Activated naive CD4-positive, alpha-beta T cell treated with anti-CD3 and anti-CD28 coated beads, Interleukin-2, amount 50 U/mL, for 24 hours (primary cell): ENCODE results near the gene EFL1.
"Not testable (repeated sequence)": the region's sequence is repeated elsewhere in the genome, so short reads cannot be mapped to it uniquely, and the experiment has no call there.

ENCODE experiments used
- H3K27ac Mint-ChIP-seq: one replicate; pipeline ENCODE4 v1.8.0; 2021; ENCODE audit warnings: mild to moderate bottlenecking, mixed read lengths
- H3K27me3 Mint-ChIP-seq: one replicate; pipeline ENCODE4 v1.8.0; 2021; ENCODE audit warnings: mixed read lengths
- H3K36me3 Mint-ChIP-seq: one replicate; pipeline ENCODE4 v1.8.0; 2021; ENCODE audit warnings: mixed read lengths
- H3K4me1 Mint-ChIP-seq: one replicate; pipeline ENCODE4 v1.8.0; 2021; ENCODE audit warnings: mixed read lengths
- H3K4me3 Mint-ChIP-seq: one replicate; pipeline ENCODE4 v1.8.0; 2021; ENCODE audit warnings: mild to moderate bottlenecking, mixed read lengths
- H3K9me3 Mint-ChIP-seq: one replicate; pipeline ENCODE4 v1.8.0; 2021; ENCODE audit warnings: mixed read lengths

EFL1 gene

GRCh38 chr15:82192394-82192793 lies 70.1 kb downstream of the EFL1 start:
- not testable (repeated sequence) for H3K9me3 Mint-ChIP-seq, H3K27me3 Mint-ChIP-seq, H3K27ac Mint-ChIP-seq, H3K4me3 Mint-ChIP-seq, H3K4me1 Mint-ChIP-seq
- peaks cover 13% of the 10 kb centered on the region for H3K36me3 Mint-ChIP-seq

- Mint-ChIP-seq H3K36me3 (peaks cover 14% of the 10 kb centered on the region), H3K4me1 (no peaks in the 10 kb centered on the region), H3K9me3 (no peaks in the 10 kb centered on the region), H3K27me3 (no peaks in the 10 kb centered on the region), H3K4me3 (no peak overlapping the region), H3K27ac (no peak overlapping the region)
Observed at GRCh38 chr15:82186719-82187406, 75.7 kb downstream of the EFL1 start.

DNA sequence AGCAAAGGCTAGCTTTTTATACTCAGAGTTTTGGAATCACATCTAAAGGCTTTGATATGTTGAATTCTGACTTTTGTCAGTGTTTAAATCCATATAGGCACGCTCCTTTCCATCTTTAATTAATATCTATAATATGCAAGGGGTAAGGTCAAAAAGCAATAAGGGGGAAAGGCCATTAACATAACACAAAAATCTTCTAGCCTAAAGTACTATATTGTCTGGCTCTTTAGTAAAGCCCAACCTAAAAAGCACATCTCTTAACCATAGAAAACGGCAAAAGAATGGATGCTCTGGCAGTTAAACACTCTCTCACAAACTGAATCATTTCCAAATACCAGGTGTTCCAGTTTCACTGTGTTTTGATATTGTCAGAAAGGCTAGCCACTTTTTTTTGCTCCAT lies 76.4 kb downstream of the EFL1 start:
- Mint-ChIP-seq H3K36me3 (peaks cover 12% of the 10 kb centered on the region), H3K27ac (no peak overlapping the region), H3K4me1 (no peaks in the 10 kb centered on the region), H3K9me3 (no peaks in the 10 kb centered on the region), H3K27me3 (no peaks in the 10 kb centered on the region), H3K4me3 (no peak overlapping the region)

DNA sequence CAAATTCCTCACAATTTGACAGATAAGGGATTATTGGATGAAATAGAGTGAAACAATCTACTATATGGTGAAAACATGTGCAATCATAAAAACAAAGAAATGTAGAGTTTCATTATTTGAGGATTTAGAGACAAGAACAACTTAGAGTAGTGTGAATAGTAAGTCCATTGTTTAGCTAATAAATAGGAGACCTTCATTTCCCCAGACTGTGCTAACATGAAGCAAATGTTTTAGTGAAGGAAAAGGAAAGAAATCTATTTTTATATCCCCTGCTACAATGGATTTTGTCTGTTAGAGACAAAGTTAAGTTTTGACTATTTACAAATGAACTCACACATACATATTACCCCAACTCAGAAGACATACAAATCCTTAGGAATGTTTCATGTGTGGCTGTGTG lies 77.8 kb downstream of the EFL1 start:
- no peak overlapping the region for H3K27ac Mint-ChIP-seq
- H3K4me3 Mint-ChIP-seq, result no peak overlapping the region
- H3K9me3 Mint-ChIP-seq, result no peaks in the 10 kb centered on the region
- H3K27me3 Mint-ChIP-seq, result no peaks in the 10 kb centered on the region
- no peaks in the 10 kb centered on the region for H3K4me1 Mint-ChIP-seq
- H3K36me3 Mint-ChIP-seq, result peaks cover 8% of the 10 kb centered on the region

- Mint-ChIP-seq H3K9me3 (no peaks in the 10 kb centered on the region), H3K4me1 (no peaks in the 10 kb centered on the region), H3K4me3 (no peak overlapping the region), H3K27ac (no peak overlapping the region), H3K36me3 (peaks cover 8% of the 10 kb centered on the region), H3K27me3 (no peaks in the 10 kb centered on the region)
Observed at GRCh38 chr15:82184355-82184754, 78.2 kb downstream of the EFL1 start.

GRCh38 chr15:82183121-82184031 lies 79.2 kb downstream of the EFL1 start:
- Mint-ChIP-seq H3K36me3 (peaks cover 8% of the 10 kb centered on the region), H3K27me3 (no peaks in the 10 kb centered on the region), H3K27ac (no peak overlapping the region), H3K9me3 (no peaks in the 10 kb centered on the region), H3K4me3 (no peak overlapping the region), H3K4me1 (no peaks in the 10 kb centered on the region)

- Mint-ChIP-seq H3K27ac (no peak overlapping the region), H3K9me3 (no peaks in the 10 kb centered on the region), H3K27me3 (no peaks in the 10 kb centered on the region), H3K4me1 (no peaks in the 10 kb centered on the region), H3K4me3 (no peak overlapping the region), H3K36me3 (peaks cover 5% of the 10 kb centered on the region)
Observed at GRCh38 chr15:82181371-82181770, 81.2 kb downstream of the EFL1 start.

- no peak overlapping the region for H3K27ac Mint-ChIP-seq
- H3K27me3 Mint-ChIP-seq, result no peaks in the 10 kb centered on the region
- H3K36me3 Mint-ChIP-seq, result peaks cover 2% of the 10 kb centered on the region
- no peaks in the 10 kb centered on the region for H3K9me3 Mint-ChIP-seq
- H3K4me1 Mint-ChIP-seq, result no peaks in the 10 kb centered on the region
- no peak overlapping the region for H3K4me3 Mint-ChIP-seq
Observed at GRCh38 chr15:82178061-82178460, 84.5 kb downstream of the EFL1 start.

- Mint-ChIP-seq H3K36me3 (peaks cover 2% of the 10 kb centered on the region), H3K27me3 (no peaks in the 10 kb centered on the region), H3K4me3 (no peak overlapping the region), H3K4me1 (no peaks in the 10 kb centered on the region), H3K9me3 (no peaks in the 10 kb centered on the region), H3K27ac (no peak overlapping the region)
Observed at GRCh38 chr15:82177291-82178010, 85.1 kb downstream of the EFL1 start.

GRCh38 chr15:82176542-82176941 lies 86.0 kb downstream of the EFL1 start:
- H3K36me3 Mint-ChIP-seq, result peaks cover 2% of the 10 kb centered on the region
- H3K4me1 Mint-ChIP-seq, result no peaks in the 10 kb centered on the region
- no peak overlapping the region for H3K4me3 Mint-ChIP-seq
- no peak overlapping the region for H3K27ac Mint-ChIP-seq
- no peaks in the 10 kb centered on the region for H3K27me3 Mint-ChIP-seq
- no peaks in the 10 kb centered on the region for H3K9me3 Mint-ChIP-seq

- H3K4me3 Mint-ChIP-seq, result no peak overlapping the region
- H3K27ac Mint-ChIP-seq, result no peak overlapping the region
- H3K36me3 Mint-ChIP-seq, result peaks cover 4% of the 10 kb centered on the region
- H3K27me3 Mint-ChIP-seq, result no peaks in the 10 kb centered on the region
- no peaks in the 10 kb centered on the region for H3K9me3 Mint-ChIP-seq
- H3K4me1 Mint-ChIP-seq, result peaks cover 8% of the 10 kb centered on the region
Observed at GRCh38 chr15:82174471-82175235, 87.9 kb downstream of the EFL1 start.

- H3K27me3 Mint-ChIP-seq, result no peaks in the 10 kb centered on the region
- no peak overlapping the region for H3K4me3 Mint-ChIP-seq
- H3K27ac Mint-ChIP-seq, result no peak overlapping the region
- peaks cover 8% of the 10 kb centered on the region for H3K4me1 Mint-ChIP-seq
- no peaks in the 10 kb centered on the region for H3K9me3 Mint-ChIP-seq
- peaks cover 6% of the 10 kb centered on the region for H3K36me3 Mint-ChIP-seq
Observed at GRCh38 chr15:82173108-82173507, 89.4 kb downstream of the EFL1 start.

GRCh38 chr15:82172506-82172905 lies 90.0 kb downstream of the EFL1 start:
- Mint-ChIP-seq H3K4me1 (peaks cover 8% of the 10 kb centered on the region), H3K27ac (no peak overlapping the region), H3K27me3 (no peaks in the 10 kb centered on the region), H3K4me3 (no peak overlapping the region), H3K36me3 (peaks cover 6% of the 10 kb centered on the region), H3K9me3 (no peaks in the 10 kb centered on the region)

GRCh38 chr15:82168757-82169156 lies 93.8 kb downstream of the EFL1 start:
- Mint-ChIP-seq H3K9me3 (no peaks in the 10 kb centered on the region), H3K27ac (no peak overlapping the region), H3K36me3 (peaks cover 8% of the 10 kb centered on the region), H3K4me1 (peaks cover 8% of the 10 kb centered on the region), H3K27me3 (no peaks in the 10 kb centered on the region), H3K4me3 (no peak overlapping the region)

DNA sequence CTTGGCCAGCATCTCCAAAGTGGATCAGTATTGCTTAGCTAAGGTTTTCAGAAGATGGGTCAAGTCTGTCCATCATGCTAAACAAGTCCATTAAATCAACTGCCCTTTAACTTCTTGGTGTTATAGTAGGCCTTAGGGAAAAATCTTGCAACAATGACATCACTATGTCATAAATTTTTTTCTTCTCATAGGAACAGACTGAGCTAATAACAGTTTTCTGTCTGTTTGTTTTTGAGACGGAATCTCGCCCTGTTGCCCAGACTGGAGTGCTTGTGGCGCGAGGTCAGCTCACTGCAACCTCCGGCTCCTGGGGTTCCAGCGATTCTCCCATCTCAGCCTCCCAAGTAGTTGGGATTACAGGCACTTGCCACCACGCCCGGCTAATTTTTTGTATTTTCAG lies 94.2 kb downstream of the EFL1 start:
- peaks cover 8% of the 10 kb centered on the region for H3K4me1 Mint-ChIP-seq
- H3K36me3 Mint-ChIP-seq, result peaks cover 9% of the 10 kb centered on the region
- no peaks in the 10 kb centered on the region for H3K27me3 Mint-ChIP-seq
- H3K9me3 Mint-ChIP-seq, result no peaks in the 10 kb centered on the region
- H3K4me3 Mint-ChIP-seq, result no peak overlapping the region
- H3K27ac Mint-ChIP-seq, result no peak overlapping the region
